Measurements from ENCODE around the gene PDZD8. TPM values are rescaled to one million over a fixed set of nuclear protein-coding genes. Genes with fewer than 3 reads are reported as not detected.
"Not testable (repeated sequence)": the region's sequence is repeated elsewhere in the genome, so short reads cannot be mapped to it uniquely, and the experiment has no call there.

Gene PDZD8
- total RNA-seq, 1 donor from 2014 or later, result 51.9 TPM

DNA sequence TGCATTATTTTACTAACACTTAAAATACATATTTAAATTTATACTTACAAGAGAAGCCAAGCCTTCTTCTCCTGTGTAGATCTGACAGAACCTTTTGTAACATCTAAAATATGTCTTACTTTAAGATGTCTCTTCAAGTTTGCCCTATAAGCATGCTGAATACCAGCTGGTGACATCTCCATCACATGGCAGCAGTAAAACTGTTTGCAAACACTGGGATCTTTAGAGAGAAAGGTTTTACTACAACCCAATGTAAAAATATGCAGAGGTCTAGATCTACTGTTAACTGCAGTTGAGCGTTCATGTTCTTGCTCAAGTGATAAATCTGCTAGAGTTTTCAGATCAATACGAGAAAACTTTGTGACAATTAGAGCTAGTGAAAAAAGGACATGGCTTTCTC lies 23.2 kb downstream of the PDZD8 start:
- DNase-seq (ENCODE audit: low read depth), result no peak

DNA sequence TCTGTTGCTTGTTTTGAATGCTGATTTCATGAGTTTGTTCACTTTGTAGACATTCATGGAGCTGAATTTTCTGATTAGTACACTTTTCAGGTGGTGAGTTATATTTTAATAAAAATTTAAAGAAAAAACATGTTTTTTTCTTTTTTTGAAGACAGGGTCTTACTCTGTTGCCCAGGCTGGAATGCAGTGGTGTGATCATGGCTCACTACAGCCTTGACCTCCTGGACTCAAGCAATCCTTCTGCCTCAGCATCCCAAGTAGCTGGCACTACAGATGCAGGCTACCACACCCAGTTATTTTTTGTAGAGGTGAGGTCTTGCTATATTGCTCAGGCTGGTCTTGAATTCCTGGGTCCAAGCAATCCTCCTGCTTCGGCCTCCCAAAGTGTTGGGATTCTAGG lies 23.7 kb downstream of the PDZD8 start:
- DNase-seq (ENCODE audit: low read depth), result no peak

DNA sequence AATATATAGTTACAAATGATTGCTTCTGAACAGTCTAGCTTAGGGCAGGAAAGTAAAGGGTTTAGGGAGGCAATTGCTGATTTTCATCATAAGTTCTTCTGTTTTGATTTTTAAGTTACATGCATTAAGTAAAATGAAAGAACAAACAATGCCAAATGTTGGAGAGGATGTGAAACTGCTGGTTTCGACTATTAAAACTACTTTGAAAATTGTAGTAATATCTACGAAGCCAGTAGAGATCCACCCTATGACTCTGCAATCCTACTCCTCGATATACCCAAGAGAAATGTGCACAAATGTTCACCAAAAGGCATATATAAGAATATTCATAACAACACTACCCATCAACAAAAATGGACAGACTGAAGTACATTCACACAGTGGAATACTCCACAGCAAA lies 24.3 kb downstream of the PDZD8 start:
- no peak for DNase-seq (ENCODE audit: low read depth)

GRCh38 chr10:117348236-117348635 lies 27.0 kb downstream of the PDZD8 start:
- no peak for DNase-seq (ENCODE audit: low read depth)

GRCh38 chr10:117346574-117346973 lies 28.7 kb downstream of the PDZD8 start:
- DNase-seq (ENCODE audit: low read depth), result no peak

- no peak for DNase-seq (ENCODE audit: low read depth)
Observed at GRCh38 chr10:117345143-117345542, 30.1 kb downstream of the PDZD8 start.

DNA sequence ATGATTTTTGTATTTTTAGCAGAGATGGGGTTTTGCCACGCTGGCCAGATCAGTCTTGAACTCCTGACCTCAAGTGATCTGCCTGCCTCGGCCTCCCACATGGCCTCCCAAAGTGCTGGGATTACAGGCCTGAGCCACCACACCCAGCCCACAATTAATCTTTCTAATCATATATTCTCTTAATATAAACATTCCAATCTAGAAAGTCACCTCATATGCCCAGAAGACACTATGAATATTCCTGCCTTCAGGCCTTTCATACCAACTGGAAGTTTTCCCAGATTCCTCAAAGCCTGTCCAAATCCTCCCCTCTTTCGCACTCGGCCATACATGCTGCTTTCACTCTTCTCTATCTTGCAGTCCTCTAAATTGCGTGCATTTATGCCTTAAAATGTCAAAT lies 32.6 kb downstream of the PDZD8 start:
- peak; percentile 47 for DNase-seq (ENCODE audit: low read depth)

GRCh38 chr10:117341061-117341460 lies 34.2 kb downstream of the PDZD8 start:
- DNase-seq (ENCODE audit: low read depth), result no peak

DNA sequence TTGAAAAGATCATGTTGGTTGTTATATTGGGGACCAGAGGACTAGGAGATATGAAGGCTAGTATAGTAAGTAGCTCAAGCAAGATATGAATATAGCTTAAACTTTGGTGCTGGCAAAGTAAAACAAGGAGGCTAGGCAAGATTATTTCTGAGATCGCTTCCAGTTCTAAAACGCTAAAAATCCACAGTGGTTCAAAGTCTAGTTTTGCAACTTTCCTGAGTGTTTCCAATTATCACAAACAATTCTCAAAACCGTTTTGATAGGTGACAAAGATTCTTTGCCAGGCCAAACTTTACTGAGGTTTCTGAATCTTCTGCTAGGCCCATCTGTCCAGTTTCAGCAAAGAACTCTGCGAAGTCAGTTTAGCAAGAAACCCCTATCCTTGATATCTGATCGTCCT lies 35.3 kb downstream of the PDZD8 start:
- DNase-seq (ENCODE audit: low read depth), result no peak

GRCh38 chr10:117339578-117339977 lies 35.7 kb downstream of the PDZD8 start:
- DNase-seq (ENCODE audit: low read depth), result peak; percentile 55

- DNase-seq (ENCODE audit: low read depth), result no peak
Observed at GRCh38 chr10:117334926-117335325, 40.3 kb downstream of the PDZD8 start.

DNA sequence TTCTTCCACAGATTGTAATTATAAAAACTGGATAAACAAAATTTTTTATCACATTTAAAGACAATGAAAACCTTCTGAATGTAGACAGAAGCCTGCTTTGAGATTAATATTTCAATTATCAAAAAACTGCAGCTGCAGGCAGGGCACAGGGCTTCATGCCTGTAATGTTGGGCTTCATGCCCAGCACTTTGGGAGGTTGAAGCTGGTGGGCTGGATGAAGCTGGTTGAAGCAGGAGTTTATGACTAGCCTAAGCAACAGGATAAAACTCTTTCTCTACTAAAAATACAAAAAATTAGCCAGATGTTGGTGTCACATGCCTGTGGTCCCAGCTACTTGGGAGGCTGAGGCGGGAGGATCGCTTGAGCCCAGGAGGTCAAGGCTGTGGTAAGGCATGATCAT lies 41.2 kb downstream of the PDZD8 start:
- peak; percentile 34 for DNase-seq (ENCODE audit: low read depth)

- DNase-seq (ENCODE audit: low read depth), result peak; percentile 25
Observed at GRCh38 chr10:117327262-117327661, 48.0 kb downstream of the PDZD8 start.

- DNase-seq (ENCODE audit: low read depth), result no peak
Observed at GRCh38 chr10:117324367-117324766, 50.9 kb downstream of the PDZD8 start.

GRCh38 chr10:117322260-117322659 lies 53.0 kb downstream of the PDZD8 start:
- DNase-seq (ENCODE audit: low read depth), result peak; percentile 71

DNA sequence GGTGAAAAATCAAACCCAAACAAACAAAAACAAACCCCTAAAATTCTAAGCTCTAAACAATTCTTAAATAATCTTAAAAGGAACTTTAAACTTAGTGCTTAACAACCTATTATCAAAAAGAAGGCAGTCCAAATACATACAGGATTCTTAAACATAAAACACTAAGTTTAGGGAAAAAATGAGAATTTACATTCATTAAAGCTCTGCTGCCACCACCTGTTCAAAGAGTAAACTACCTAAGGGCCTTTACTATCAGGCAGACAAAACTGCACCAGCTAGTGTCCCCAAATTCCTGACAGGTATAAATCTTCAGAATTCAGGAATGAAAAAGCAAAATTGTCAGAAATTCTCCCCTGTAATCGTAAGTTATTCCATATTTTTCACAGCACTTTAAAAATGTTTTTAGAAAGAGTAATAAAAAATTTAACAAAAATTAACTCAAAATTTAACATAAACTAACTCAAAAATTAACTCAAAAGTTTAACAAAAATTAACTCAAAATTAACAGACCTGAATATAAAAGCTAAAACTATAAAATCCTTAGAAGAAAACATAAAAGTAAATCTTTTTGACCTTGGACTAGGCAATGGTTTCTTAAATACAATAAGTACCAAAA lies 55.1 kb downstream of the PDZD8 start:
- DNase-seq (ENCODE audit: low read depth), result peak; percentile 42

DNA sequence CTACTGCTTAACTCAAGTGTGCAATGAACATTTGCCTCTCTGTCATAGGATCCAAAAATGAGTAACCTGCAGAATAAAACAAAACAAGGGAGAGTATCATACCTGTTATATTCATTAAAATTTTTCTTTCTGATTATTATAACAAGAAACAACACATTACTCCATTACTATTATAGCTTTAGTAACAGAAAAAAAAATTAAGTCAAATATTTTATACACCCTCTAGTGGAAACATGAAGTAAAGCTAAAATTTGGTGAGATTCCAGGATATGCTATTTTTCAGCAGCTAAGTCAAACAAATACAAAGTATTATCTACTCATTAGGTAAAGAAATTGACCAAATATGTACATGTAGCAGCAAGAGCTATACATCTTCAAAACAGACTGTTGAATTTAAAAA lies 56.3 kb downstream of the PDZD8 start:
- DNase-seq (ENCODE audit: low read depth), result no peak

GRCh38 chr10:117316701-117317100 lies 58.5 kb downstream of the PDZD8 start:
- no peak for DNase-seq (ENCODE audit: low read depth)

GRCh38 chr10:117313641-117314040 lies 61.6 kb downstream of the PDZD8 start:
- no peak for DNase-seq (ENCODE audit: low read depth)

DNA sequence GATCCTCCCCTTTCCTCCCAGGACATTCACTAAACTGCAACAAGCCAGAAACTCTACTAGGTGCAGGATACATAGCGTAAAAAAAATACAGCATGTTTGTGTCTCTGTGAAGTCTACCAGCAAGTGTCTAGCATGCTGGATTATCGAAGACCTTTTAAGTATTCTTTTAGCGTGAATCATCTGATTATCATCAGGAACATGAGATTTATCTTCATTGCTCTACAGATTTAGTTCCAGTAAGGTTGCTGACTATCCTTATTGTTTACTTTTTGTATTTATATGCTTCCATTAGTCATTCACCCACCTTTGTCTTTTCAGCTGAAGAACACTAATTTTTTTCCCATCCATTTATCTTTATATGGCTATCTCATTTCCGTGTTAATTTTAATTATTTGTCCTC lies 62.8 kb downstream of the PDZD8 start:
- peak; percentile 9 for DNase-seq (ENCODE audit: low read depth)

DNA sequence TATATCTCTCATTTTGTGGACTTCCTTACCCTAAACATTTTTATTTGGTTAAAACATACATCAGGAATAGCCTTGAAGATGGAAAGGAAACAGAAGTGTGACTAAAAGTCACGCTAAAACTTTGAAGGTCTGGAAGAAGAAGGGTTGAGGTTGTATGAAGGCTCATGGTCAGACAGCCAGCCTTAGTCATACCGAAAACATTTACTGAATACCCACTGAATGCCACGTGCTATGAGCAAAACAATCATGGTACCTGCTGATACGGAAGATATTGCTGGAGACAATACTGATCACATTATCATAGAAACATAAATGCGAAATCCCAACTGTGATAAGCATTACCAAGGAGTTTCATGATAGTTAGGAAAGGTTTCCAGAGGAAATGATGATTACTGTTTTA lies 64.0 kb downstream of the PDZD8 start:
- no peak for DNase-seq (ENCODE audit: low read depth)

- no peak for DNase-seq (ENCODE audit: low read depth)
Observed at GRCh38 chr10:117306674-117307073, 68.6 kb downstream of the PDZD8 start.

GRCh38 chr10:117303451-117303850 lies 71.8 kb downstream of the PDZD8 start:
- not testable (repeated sequence) for DNase-seq (ENCODE audit: low read depth)

- no peak for DNase-seq (ENCODE audit: low read depth)
Observed at GRCh38 chr10:117300671-117301070, 74.6 kb downstream of the PDZD8 start.
